HEK293 (cell line): Measurements from ENCODE around the gene ADIRF.

Experiments used
- CTCF ChIA-PET: fragments of 350-600 bp; formaldehyde crosslinking; extraction: SDS; loops from one replicate; lab custom pipeline; 2021; ENCODE audit warnings: antibody characterized with exemption; lab: Yijun Ruan, JAX
- POLR2A ChIA-PET: fragments of 300-600 bp; formaldehyde crosslinking; extraction: SDS; loops from one replicate; lab custom pipeline; 2020; ENCODE audit warnings: antibody characterized with exemption, inconsistent platforms; lab: Yijun Ruan, JAX
- H3K27ac ChIP-seq: fragments of 200-500 bp; sonication (Bioruptor generic); 2 replicates; pipeline ENCODE4 v1.5.1; 2014; ENCODE audit warnings: low read depth, low read length, control low read depth, inconsistent platforms; ENCODE audit errors: extremely low read depth
- H3K36me3 ChIP-seq, 2 experiments: fragments of 200-500 bp in 1 of 2; sonication (Bioruptor generic) in 1 of 2; 1 replicate in 1 of 2; 2 replicates in 1 of 2; pipeline ENCODE4 v1.5.1; 2014 to 2017; ENCODE audit warnings: inconsistent platforms in 2 of 2, low read length in 2 of 2; ENCODE audit not compliant: control insufficient read depth in 2 of 2, insufficient read depth in 1 of 2
- H3K4me1 ChIP-seq: fragments of 200-500 bp; sonication (Bioruptor generic); 2 replicates; pipeline ENCODE4 v1.5.1; 2014; ENCODE audit warnings: mild to moderate bottlenecking, low read length, inconsistent platforms; ENCODE audit not compliant: control insufficient read depth, insufficient read depth
- H3K4me3 ChIP-seq: 2 replicates; pipeline ENCODE4 v1.5.1; 2011; ENCODE audit warnings: low read depth, mild to moderate bottlenecking, control low read depth, low read length, moderate library complexity
- H3K9me3 ChIP-seq: fragments of 200-500 bp; sonication (Bioruptor generic); 2 replicates; pipeline ENCODE4 v1.5.1; 2014; ENCODE audit warnings: low read depth, low read length, inconsistent platforms; ENCODE audit not compliant: control insufficient read depth, insufficient read depth
- BCL11A ChIP-seq: fragments of 450-650 bp; formaldehyde crosslinking; IDR thresholded peaks from 2 replicates; pipeline ENCODE4 v1.5.1; 2016; ENCODE audit warnings: low read depth, missing biosample characterization, missing genetic modification characterization
- CTCF ChIP-seq: fragments of 450-650 bp; formaldehyde crosslinking; IDR thresholded peaks from 2 replicates; pipeline ENCODE4 v1.5.1; 2016; ENCODE audit warnings: missing biosample characterization, missing genetic modification characterization
- HOXC10 ChIP-seq: sonication (generic); formaldehyde crosslinking; IDR thresholded peaks from 2 replicates; pipeline ENCODE4 v1.8.1; 2023; ENCODE audit warnings: mild to moderate bottlenecking, missing genetic modification reagents
- PRDM2 ChIP-seq: fragments of 450-650 bp; formaldehyde crosslinking; IDR thresholded peaks from 2 replicates; pipeline ENCODE4 v1.5.1; 2016; ENCODE audit warnings: missing biosample characterization, missing genetic modification characterization, borderline replicate concordance
- PRDM6 ChIP-seq: fragments of 450-650 bp; formaldehyde crosslinking; IDR thresholded peaks from 2 replicates; pipeline ENCODE4 v1.5.1; 2017; ENCODE audit warnings: missing biosample characterization, missing genetic modification characterization
- ZBTB48 ChIP-seq: fragments of 450-650 bp; formaldehyde crosslinking; IDR thresholded peaks from 2 replicates; pipeline ENCODE4 v1.5.1; 2016; ENCODE audit warnings: missing biosample characterization, missing genetic modification characterization
- ZFP3 ChIP-seq: fragments of 450-650 bp; formaldehyde crosslinking; IDR thresholded peaks from 2 replicates; pipeline ENCODE4 v1.5.1; 2016; ENCODE audit warnings: low read depth, missing biosample characterization, missing genetic modification characterization
- ZNF114 ChIP-seq: fragments of 450-650 bp; formaldehyde crosslinking; IDR thresholded peaks from 2 replicates; pipeline ENCODE4 v1.5.0; 2017; ENCODE audit warnings: missing biosample characterization, missing genetic modification characterization
- ZNF121 ChIP-seq: fragments of 450-650 bp; formaldehyde crosslinking; IDR thresholded peaks from 2 replicates; pipeline ENCODE4 v1.5.1; 2016; ENCODE audit warnings: missing biosample characterization, missing genetic modification characterization
- ZNF132 ChIP-seq: fragments of 450-650 bp; formaldehyde crosslinking; IDR thresholded peaks from 2 replicates; pipeline ENCODE4 v1.5.1; 2017; ENCODE audit warnings: missing biosample characterization, missing genetic modification characterization, borderline replicate concordance
- ZNF157 ChIP-seq: fragments of 450-650 bp; formaldehyde crosslinking; IDR thresholded peaks from 2 replicates; pipeline ENCODE4 v1.5.1; 2016; ENCODE audit warnings: missing biosample characterization, missing genetic modification characterization
- ZNF16 ChIP-seq: fragments of 450-650 bp; formaldehyde crosslinking; IDR thresholded peaks from 2 replicates; pipeline ENCODE4 v1.5.1; 2016; ENCODE audit warnings: low read depth, missing biosample characterization, missing genetic modification characterization
- ZNF19 ChIP-seq: fragments of 450-650 bp; formaldehyde crosslinking; IDR thresholded peaks from 2 replicates; pipeline ENCODE4; 2016; ENCODE audit warnings: missing biosample characterization, missing genetic modification characterization, low read depth
- ZNF2 ChIP-seq: fragments of 450-650 bp; formaldehyde crosslinking; IDR thresholded peaks from 2 replicates; pipeline ENCODE4 v1.5.1; 2016; ENCODE audit warnings: missing biosample characterization, missing genetic modification characterization
- ZNF341 ChIP-seq: fragments of 450-650 bp; formaldehyde crosslinking; IDR thresholded peaks from 2 replicates; pipeline ENCODE4; 2016; ENCODE audit warnings: low read depth, missing biosample characterization, missing genetic modification characterization
- ZNF37A ChIP-seq: fragments of 450-650 bp; IDR thresholded peaks from 2 replicates; pipeline ENCODE4 v1.5.1; 2018; ENCODE audit warnings: missing biosample characterization, missing genetic modification characterization
- ZNF416 ChIP-seq: fragments of 450-650 bp; formaldehyde crosslinking; IDR thresholded peaks from 2 replicates; pipeline ENCODE4 v1.5.1; 2016; ENCODE audit warnings: missing biosample characterization, missing genetic modification characterization
- ZNF449 ChIP-seq: fragments of 450-650 bp; formaldehyde crosslinking; IDR thresholded peaks from 2 replicates; pipeline ENCODE4 v1.5.1; 2017; ENCODE audit warnings: missing biosample characterization, mild to moderate bottlenecking, missing genetic modification characterization, moderate library complexity
- ZNF501 ChIP-seq: fragments of 450-650 bp; formaldehyde crosslinking; IDR thresholded peaks from 2 replicates; pipeline ENCODE4 v1.5.1; 2016; ENCODE audit warnings: missing biosample characterization, missing genetic modification characterization
- ZNF548 ChIP-seq: fragments of 450-650 bp; formaldehyde crosslinking; IDR thresholded peaks from 2 replicates; pipeline ENCODE4 v1.5.1; 2016; ENCODE audit warnings: missing biosample characterization, missing genetic modification characterization
- ZNF558 ChIP-seq: fragments of 450-650 bp; formaldehyde crosslinking; IDR thresholded peaks from 2 replicates; pipeline ENCODE4 v1.5.1; 2016; ENCODE audit warnings: missing biosample characterization, missing genetic modification characterization
- ZNF561 ChIP-seq: fragments of 450-650 bp; IDR thresholded peaks from 2 replicates; pipeline ENCODE4 v1.5.1; 2018; ENCODE audit warnings: missing biosample characterization, missing genetic modification characterization, borderline replicate concordance
- ZNF664 ChIP-seq: fragments of 450-650 bp; formaldehyde crosslinking; IDR thresholded peaks from 2 replicates; pipeline ENCODE4 v1.5.1; 2016; ENCODE audit warnings: missing biosample characterization, missing genetic modification characterization
- ZNF677 ChIP-seq: fragments of 450-650 bp; IDR thresholded peaks from 2 replicates; pipeline ENCODE4 v1.5.0; 2018; ENCODE audit warnings: missing biosample characterization, mild to moderate bottlenecking, missing genetic modification characterization, moderate library complexity
- ZNF776 ChIP-seq: fragments of 450-650 bp; formaldehyde crosslinking; IDR thresholded peaks from 2 replicates; pipeline ENCODE4 v1.5.0; 2017; ENCODE audit warnings: missing biosample characterization, missing genetic modification characterization, borderline replicate concordance

ADIRF gene

GRCh38 chr10:86951184-86951761 is 17.0 kb upstream of the ADIRF start:
- POLR2A ChIA-PET, result no interaction called here
- CTCF ChIA-PET, result interaction anchor here (1.7 to 2.1 kb wide), 2 partner anchors 9 to 11 kb away, joined by 7 to 10 read pairs; no protein-coding TSS in a partner anchor
- TF ChIP-seq PRDM6, result no peak
- no peak for TF ChIP-seq ZNF776
- no peak for TF ChIP-seq ZNF19 (tag by site-specific recombination)
- TF ChIP-seq ZNF341 (tag by site-specific recombination), result no peak
- no peak for TF ChIP-seq ZNF16 (tag by site-specific recombination)
- no peak for TF ChIP-seq ZNF664 (tag by site-specific recombination)
- no peak for TF ChIP-seq PRDM2
- no peak for TF ChIP-seq ZFP3 (tag by site-specific recombination)
- no peak for TF ChIP-seq ZNF37A (tag by site-specific recombination)
- TF ChIP-seq ZNF157 (tag by site-specific recombination), result no peak
- no peak for TF ChIP-seq ZNF561 (tag by site-specific recombination)
- TF ChIP-seq ZNF416 (tag by site-specific recombination), result no peak
- Histone ChIP-seq H3K27ac (no peak overlapping the region), H3K4me1 (no peaks in the 10 kb centered on the region), H3K36me3 (no peaks in the 10 kb centered on the region), H3K9me3 (no peaks in the 10 kb centered on the region), H3K4me3 (no peak overlapping the region)

GRCh38 chr10:86952106-86952505 is 16.2 kb upstream of the ADIRF start:
- H3K27ac ChIP-seq, result no peak overlapping the region
- ChIA-PET CTCF (interaction anchor here (2.1 kb wide), 1 partner anchor 8 kb away, joined by 10 read pairs; no protein-coding TSS in a partner anchor), POLR2A (no interaction called here)
- no peaks in the 10 kb centered on the region for H3K9me3 ChIP-seq
- no peaks in the 10 kb centered on the region for H3K4me1 ChIP-seq
- no peaks in the 10 kb centered on the region for H3K36me3 ChIP-seq
- no peak overlapping the region for H3K4me3 ChIP-seq
- TF ChIP-seq ZNF2 (tag by site-specific recombination) (no peak), ZNF449 (tag by site-specific recombination) (no peak), ZBTB48 (tag by site-specific recombination) (no peak), ZNF776 (no peak), HOXC10 (CRISPR knock-in tag) (no peak), ZNF114 (tag by site-specific recombination) (no peak), ZNF121 (tag by site-specific recombination) (no peak), ZNF501 (tag by site-specific recombination) (no peak), BCL11A (tag by site-specific recombination) (no peak), ZNF132 (tag by site-specific recombination) (no peak), ZNF548 (no peak), ZNF416 (tag by site-specific recombination) (no peak), ZNF677 (tag by site-specific recombination) (no peak), ZNF558 (no peak), CTCF (tag by site-specific recombination) (no peak)
- TF ChIP-seq, all 188 proteins: peak for 0
